HEK293 (cell line): ENCODE data around the gene OSBP2.

ENCODE experiments used
- CTCF ChIA-PET: fragments of 350-600 bp; formaldehyde crosslinking; extraction: SDS; loops from one replicate; lab custom pipeline; 2021; ENCODE audit warnings: antibody characterized with exemption; lab: Yijun Ruan, JAX
- POLR2A ChIA-PET: fragments of 300-600 bp; formaldehyde crosslinking; extraction: SDS; loops from one replicate; lab custom pipeline; 2020; ENCODE audit warnings: antibody characterized with exemption, inconsistent platforms; lab: Yijun Ruan, JAX
- H3K27ac ChIP-seq: fragments of 200-500 bp; sonication (Bioruptor generic); 2 replicates; pipeline ENCODE4 v1.5.1; 2014; ENCODE audit warnings: low read depth, low read length, control low read depth, inconsistent platforms; ENCODE audit errors: extremely low read depth
- H3K36me3 ChIP-seq, 2 experiments: fragments of 200-500 bp in 1 of 2; sonication (Bioruptor generic) in 1 of 2; 1 replicate in 1 of 2; 2 replicates in 1 of 2; pipeline ENCODE4 v1.5.1; 2014 to 2017; ENCODE audit warnings: inconsistent platforms in 2 of 2, low read length in 2 of 2; ENCODE audit not compliant: control insufficient read depth in 2 of 2, insufficient read depth in 1 of 2
- H3K4me1 ChIP-seq: fragments of 200-500 bp; sonication (Bioruptor generic); 2 replicates; pipeline ENCODE4 v1.5.1; 2014; ENCODE audit warnings: mild to moderate bottlenecking, low read length, inconsistent platforms; ENCODE audit not compliant: control insufficient read depth, insufficient read depth
- H3K4me3 ChIP-seq: 2 replicates; pipeline ENCODE4 v1.5.1; 2011; ENCODE audit warnings: low read depth, mild to moderate bottlenecking, control low read depth, low read length, moderate library complexity
- H3K9me3 ChIP-seq: fragments of 200-500 bp; sonication (Bioruptor generic); 2 replicates; pipeline ENCODE4 v1.5.1; 2014; ENCODE audit warnings: low read depth, low read length, inconsistent platforms; ENCODE audit not compliant: control insufficient read depth, insufficient read depth
- EGR2 ChIP-seq: fragments of 450-650 bp; formaldehyde crosslinking; IDR thresholded peaks from 2 replicates; pipeline ENCODE4 v1.5.1; 2016; ENCODE audit warnings: low read depth, missing biosample characterization, missing genetic modification characterization
- GLIS1 ChIP-seq: fragments of 450-650 bp; formaldehyde crosslinking; IDR thresholded peaks from 2 replicates; pipeline ENCODE4 v1.5.1; 2016; ENCODE audit warnings: missing biosample characterization, missing genetic modification characterization
- KLF1 ChIP-seq: fragments of 450-650 bp; formaldehyde crosslinking; IDR thresholded peaks from 2 replicates; pipeline ENCODE4 v1.5.1; 2016; ENCODE audit warnings: missing biosample characterization, missing genetic modification characterization
- KLF8 ChIP-seq: fragments of 450-650 bp; formaldehyde crosslinking; IDR thresholded peaks from 2 replicates; pipeline ENCODE4 v1.5.1; 2016; ENCODE audit warnings: missing biosample characterization, missing genetic modification characterization
- PRDM10 ChIP-seq: fragments of 450-650 bp; formaldehyde crosslinking; IDR thresholded peaks from 2 replicates; pipeline ENCODE4 v1.5.1; 2016; ENCODE audit warnings: missing biosample characterization, missing genetic modification characterization
- SCRT1 ChIP-seq: fragments of 450-650 bp; formaldehyde crosslinking; IDR thresholded peaks from 2 replicates; pipeline ENCODE4 v1.5.1; 2016; ENCODE audit warnings: missing biosample characterization, missing genetic modification characterization, borderline replicate concordance
- SP2 ChIP-seq: fragments of 450-650 bp; formaldehyde crosslinking; IDR thresholded peaks from 2 replicates; pipeline ENCODE4 v1.5.1; 2016; ENCODE audit warnings: missing biosample characterization, missing genetic modification characterization
- ZFHX2 ChIP-seq: fragments of 450-650 bp; formaldehyde crosslinking; conservative IDR thresholded peaks from 2 replicates; pipeline ENCODE4 v1.5.1; 2016; ENCODE audit warnings: missing biosample characterization, missing genetic modification characterization
- ZNF248 ChIP-seq: fragments of 450-650 bp; formaldehyde crosslinking; IDR thresholded peaks from 2 replicates; pipeline ENCODE4 v1.5.1; 2017; ENCODE audit warnings: missing biosample characterization, missing genetic modification characterization
- ZNF274 ChIP-seq, 2 experiments: fragments of 200-500 bp in 1 of 2; fragments of 450-650 bp in 1 of 2; sonication (Bioruptor generic) in 1 of 2; formaldehyde crosslinking in 1 of 2; IDR thresholded peaks; 2 replicates each; pipeline versions ENCODE4 v1.5.1 to v1.6.1; 2014 to 2016; ENCODE audit warnings: borderline replicate concordance in 1 of 2, inconsistent platforms in 1 of 2, low read length in 1 of 2, missing biosample characterization in 1 of 2, missing genetic modification characterization in 1 of 2
- ZNF366 ChIP-seq: fragments of 450-650 bp; formaldehyde crosslinking; conservative IDR thresholded peaks from 2 replicates; pipeline ENCODE4 v1.5.1; 2016; ENCODE audit warnings: missing biosample characterization, missing genetic modification characterization
- ZNF37A ChIP-seq: fragments of 450-650 bp; IDR thresholded peaks from 2 replicates; pipeline ENCODE4 v1.5.1; 2018; ENCODE audit warnings: missing biosample characterization, missing genetic modification characterization
- ZNF416 ChIP-seq: fragments of 450-650 bp; formaldehyde crosslinking; IDR thresholded peaks from 2 replicates; pipeline ENCODE4 v1.5.1; 2016; ENCODE audit warnings: missing biosample characterization, missing genetic modification characterization
- ZNF473 ChIP-seq: fragments of 450-650 bp; formaldehyde crosslinking; IDR thresholded peaks from 2 replicates; pipeline ENCODE4 v1.5.1; 2017; ENCODE audit warnings: missing biosample characterization, missing genetic modification characterization
- ZNF548 ChIP-seq: fragments of 450-650 bp; formaldehyde crosslinking; IDR thresholded peaks from 2 replicates; pipeline ENCODE4 v1.5.1; 2016; ENCODE audit warnings: missing biosample characterization, missing genetic modification characterization
- ZNF658 ChIP-seq: fragments of 450-650 bp; formaldehyde crosslinking; IDR thresholded peaks from 2 replicates; pipeline ENCODE4; 2016; ENCODE audit warnings: missing biosample characterization, missing genetic modification characterization
- ZNF660 ChIP-seq: fragments of 450-650 bp; IDR thresholded peaks from 2 replicates; pipeline ENCODE4 v1.5.1; 2018; ENCODE audit warnings: missing biosample characterization, mild to moderate bottlenecking, missing genetic modification characterization
- ZNF704 ChIP-seq: fragments of 450-650 bp; formaldehyde crosslinking; IDR thresholded peaks from 2 replicates; pipeline ENCODE4 v1.5.1; 2016; ENCODE audit warnings: missing biosample characterization, missing genetic modification characterization
- ZNF837 ChIP-seq: fragments of 450-650 bp; formaldehyde crosslinking; IDR thresholded peaks from 2 replicates; pipeline ENCODE4 v1.5.1; 2016; ENCODE audit warnings: missing biosample characterization, missing genetic modification characterization
- ZNF843 ChIP-seq: fragments of 450-650 bp; formaldehyde crosslinking; IDR thresholded peaks from 2 replicates; pipeline ENCODE4 v1.5.1; 2016; ENCODE audit warnings: missing biosample characterization, missing genetic modification characterization
- TF ChIP-seq, protein P1 (sequence below): fragments of 450-650 bp; formaldehyde crosslinking; IDR thresholded peaks from 2 replicates; pipeline ENCODE4 v1.5.1; 2017; ENCODE audit warnings: missing biosample characterization, missing genetic modification characterization

Gene OSBP2

DNA sequence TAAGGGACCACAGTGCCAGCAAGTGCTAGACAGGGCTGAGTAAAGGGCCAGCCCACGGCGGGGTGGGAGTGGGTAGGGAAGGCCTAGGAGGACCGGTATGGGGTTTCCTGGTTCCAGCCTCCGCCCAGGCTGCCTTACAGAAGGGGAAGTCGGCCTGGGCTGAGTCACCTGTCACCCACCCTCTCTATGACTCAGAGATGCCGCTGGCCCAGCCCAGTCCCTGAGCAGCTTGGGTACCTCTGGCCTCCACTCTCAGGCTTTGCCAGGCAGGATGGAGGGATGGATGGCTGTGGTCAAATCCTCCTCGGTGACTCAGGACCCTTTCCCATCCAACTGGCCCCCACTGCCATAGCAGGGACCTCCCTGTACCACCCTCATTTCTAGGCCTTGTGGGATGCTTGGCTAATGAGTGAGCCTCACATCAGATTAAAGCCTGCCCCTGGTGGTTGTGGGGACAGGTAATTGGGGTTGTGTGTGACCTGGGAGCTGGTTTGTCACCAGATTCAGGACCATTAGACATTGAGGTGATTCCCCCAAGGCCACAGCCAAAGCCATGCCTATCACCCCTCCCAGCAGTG, 45.2 kb upstream of the OSBP2 start:
- H3K9me3 ChIP-seq = no peaks in the 10 kb centered on the region
- no peaks in the 10 kb centered on the region for H3K36me3 ChIP-seq
- ChIA-PET CTCF (interaction anchor here (0.6 to 2.6 kb wide), 2 partner anchors 15 to 472 kb away, joined by 6 to 9 read pairs; partner anchors contain the start of gene SLC35E4), POLR2A (no interaction called here)
- no peak overlapping the region for H3K4me3 ChIP-seq
- TF ChIP-seq KLF1 (tag by site-specific recombination) (peak; percentile 34; the same call in 1 of the 2 replicates), ZFHX2 (tag by site-specific recombination) (peak; percentile 39; the same call in 1 of the 2 replicates), SP2 (peak; percentile 22; the same call in 1 of the 2 replicates), ZNF274 (IDR thresholded peaks at IDR 0.05; ENCODE audit: low read length) (no peak), ZNF274 (tag by site-specific recombination; IDR thresholded peaks at IDR 0.05; ENCODE audit: borderline replicate concordance) (no peak), EGR2 (tag by site-specific recombination) (0 out of 2 replicates have a peak, but pooled peaks have one; percentile 28), ZNF366 (tag by site-specific recombination) (0 out of 2 replicates have a peak, but pooled peaks have one; percentile 22), ZNF37A (tag by site-specific recombination) (no peak), ZNF658 (tag by site-specific recombination) (no peak), ZNF548 (no peak), PRDM10 (tag by site-specific recombination) (peak; percentile 50)
- H3K4me1 ChIP-seq = no peaks in the 10 kb centered on the region
- no peak overlapping the region for H3K27ac ChIP-seq

DNA sequence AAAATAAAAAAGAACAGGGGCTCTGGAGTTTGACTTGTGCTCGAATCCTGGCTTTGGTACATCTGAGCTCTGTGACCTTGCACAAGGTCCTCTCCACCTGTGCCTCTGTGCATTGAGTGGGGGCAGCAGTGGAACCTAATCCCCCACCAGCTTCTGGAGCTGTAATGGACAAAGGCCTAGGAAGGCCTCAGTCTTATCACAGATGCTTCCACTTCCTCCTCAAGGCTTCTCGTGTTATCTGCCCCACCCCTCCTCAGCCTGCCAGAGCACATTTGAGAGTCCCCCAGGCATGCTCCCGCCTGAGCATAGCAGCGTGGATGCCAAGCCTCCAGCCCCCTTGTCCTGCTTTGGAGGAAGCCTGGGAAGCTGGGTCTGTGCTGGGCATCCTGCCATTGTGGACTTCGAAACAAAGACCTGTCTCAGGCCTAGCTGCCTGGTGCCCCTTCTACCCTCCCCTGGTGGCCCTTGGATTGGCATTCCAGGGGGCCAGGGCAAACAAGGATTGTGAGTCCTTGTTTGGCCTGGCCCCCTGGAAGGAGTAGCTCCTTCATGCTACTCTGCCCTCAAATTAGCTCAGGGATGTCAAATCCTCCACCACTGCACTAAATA, 44.1 kb upstream of the OSBP2 start:
- Histone ChIP-seq H3K36me3 (no peaks in the 10 kb centered on the region), H3K27ac (no peak overlapping the region), H3K9me3 (no peaks in the 10 kb centered on the region), H3K4me3 (no peak overlapping the region), H3K4me1 (no peaks in the 10 kb centered on the region)
- ChIA-PET CTCF (interaction anchor here (2.6 kb wide), 1 partner anchor 16 kb away, joined by 9 read pairs; the partner anchor contains the start of gene SLC35E4), POLR2A (no interaction called here)
- no peak for TF ChIP-seq ZNF416 (tag by site-specific recombination)
- TF ChIP-seq GLIS1 (tag by site-specific recombination) = peak; percentile 85

GRCh38 chr22:30652852-30653251, 41.8 kb upstream of the OSBP2 start:
- Histone ChIP-seq H3K27ac (no peak overlapping the region), H3K4me3 (no peak overlapping the region), H3K9me3 (no peaks in the 10 kb centered on the region), H3K36me3 (no peaks in the 10 kb centered on the region; a peak in 1 of 3 replicates), H3K4me1 (no peaks in the 10 kb centered on the region)
- ChIA-PET CTCF (interaction anchor here (0.7 kb wide), 1 partner anchor 12 kb away, joined by 3 read pairs; no protein-coding TSS in a partner anchor), POLR2A (no interaction called here)
- no peak for TF ChIP-seq SCRT1 (tag by site-specific recombination)
- peak; percentile 56; the same call in 1 of the 2 replicates for TF ChIP-seq KLF1 (tag by site-specific recombination)

- H3K36me3 ChIP-seq = no peaks in the 10 kb centered on the region; a peak in 1 of 3 replicates
- CTCF ChIA-PET = no interaction called here
- H3K27ac ChIP-seq = no peak overlapping the region
- POLR2A ChIA-PET = no interaction called here
- H3K4me3 ChIP-seq = no peak overlapping the region
- no peaks in the 10 kb centered on the region for H3K9me3 ChIP-seq
- H3K4me1 ChIP-seq = no peaks in the 10 kb centered on the region
- no peak for TF ChIP-seq ZNF248 (tag by site-specific recombination)
- TF ChIP-seq ZNF473 (tag by site-specific recombination) = no peak
- TF ChIP-seq KLF8 = no peak
- no peak for TF ChIP-seq ZNF704 (tag by site-specific recombination)
- TF ChIP-seq ZNF837 (tag by site-specific recombination) = no peak
- TF ChIP-seq ZNF660 = no peak
- TF ChIP-seq, protein P1, sequence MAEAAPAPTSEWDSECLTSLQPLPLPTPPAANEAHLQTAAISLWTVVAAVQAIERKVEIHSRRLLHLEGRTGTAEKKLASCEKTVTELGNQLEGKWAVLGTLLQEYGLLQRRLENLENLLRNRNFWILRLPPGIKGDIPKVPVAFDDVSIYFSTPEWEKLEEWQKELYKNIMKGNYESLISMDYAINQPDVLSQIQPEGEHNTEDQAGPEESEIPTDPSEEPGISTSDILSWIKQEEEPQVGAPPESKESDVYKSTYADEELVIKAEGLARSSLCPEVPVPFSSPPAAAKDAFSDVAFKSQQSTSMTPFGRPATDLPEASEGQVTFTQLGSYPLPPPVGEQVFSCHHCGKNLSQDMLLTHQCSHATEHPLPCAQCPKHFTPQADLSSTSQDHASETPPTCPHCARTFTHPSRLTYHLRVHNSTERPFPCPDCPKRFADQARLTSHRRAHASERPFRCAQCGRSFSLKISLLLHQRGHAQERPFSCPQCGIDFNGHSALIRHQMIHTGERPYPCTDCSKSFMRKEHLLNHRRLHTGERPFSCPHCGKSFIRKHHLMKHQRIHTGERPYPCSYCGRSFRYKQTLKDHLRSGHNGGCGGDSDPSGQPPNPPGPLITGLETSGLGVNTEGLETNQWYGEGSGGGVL (tag by site-specific recombination) = no peak
- no peak for TF ChIP-seq ZNF843 (tag by site-specific recombination)
- no peak for TF ChIP-seq KLF1 (tag by site-specific recombination)
Measured at GRCh38 chr22:30654361-30654760, 40.3 kb upstream of the OSBP2 start.
